DMS79 treated with DMSO at 0.1 percent for 48 hours (cell line): ENCODE results near the gene KRTAP4-11.
"Not testable (repeated sequence)": the region's sequence is repeated elsewhere in the genome, so short reads cannot be mapped to it uniquely, and the experiment has no call there.

Source experiments
- DNase-seq: peaks from one replicate; lab custom pipeline; 2025; lab: John Stamatoyannopoulos, UW

KRTAP4-11 gene

DNA sequence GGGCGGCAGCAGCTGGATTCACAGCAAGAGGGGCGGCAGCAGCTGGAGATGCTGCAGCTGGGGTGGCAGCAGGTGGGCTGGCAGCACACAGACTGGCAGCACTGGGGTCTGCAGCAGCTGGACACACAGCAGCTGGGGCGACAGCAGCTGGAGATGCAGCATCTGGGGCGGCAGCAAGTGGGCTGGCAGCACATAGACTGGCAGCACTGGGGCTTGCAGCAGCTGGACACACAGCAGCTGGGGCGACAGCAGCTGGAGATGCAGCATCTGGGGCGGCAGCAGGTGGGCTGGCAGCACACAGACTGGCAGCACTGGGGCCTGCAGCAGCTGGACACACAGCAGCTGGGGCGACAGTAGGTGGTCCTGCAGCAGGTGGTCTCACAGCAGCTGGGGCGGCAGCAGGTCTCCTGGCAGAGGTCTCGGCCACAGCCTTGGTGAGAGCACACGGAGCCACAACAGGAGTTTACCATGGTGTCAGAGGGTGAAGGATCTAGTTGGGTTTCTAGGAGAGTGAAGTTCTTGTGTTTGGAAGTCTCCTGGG lies at the start of gene KRTAP4-11:
Gene KRTAP4-11 (minus strand): TSS at position 528 of the 541 bp plus-strand sequence. CDS start 58 bp downstream, at position 470.
- not testable (repeated sequence) for DNase-seq

DNA sequence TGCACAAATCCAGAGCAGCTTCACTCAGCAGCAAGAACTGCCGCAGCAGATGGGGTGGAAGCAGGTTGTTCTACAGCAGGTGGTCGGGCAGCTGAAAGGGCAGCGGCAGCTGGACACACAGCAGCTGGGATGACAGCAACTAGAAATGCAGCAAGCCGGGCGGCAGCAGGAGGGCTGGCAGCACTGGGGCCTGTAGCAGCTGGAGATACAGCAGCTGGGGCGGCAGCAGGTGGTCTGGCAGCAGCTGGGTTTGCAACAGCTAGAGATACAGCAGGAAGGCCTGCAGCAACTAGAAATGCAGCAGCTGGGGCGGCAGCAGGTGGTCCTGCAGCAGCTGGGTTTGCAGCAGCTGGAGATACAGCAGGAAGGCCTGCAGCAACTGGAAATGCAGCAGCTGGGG lies 49.4 kb upstream of the KRTAP4-11 start:
- DNase-seq: no peak

- DNase-seq: no peak
Measured at GRCh38 chr17:41163828-41164227, 45.7 kb upstream of the KRTAP4-11 start.

GRCh38 chr17:41160648-41161047 lies 42.5 kb upstream of the KRTAP4-11 start, which contains the start of gene KRTAP4-4:
Gene KRTAP4-4 (minus strand): TSS chr17:41160748. CDS start chr17:41160691, 57 bp downstream.
- DNase-seq: no peak

DNA sequence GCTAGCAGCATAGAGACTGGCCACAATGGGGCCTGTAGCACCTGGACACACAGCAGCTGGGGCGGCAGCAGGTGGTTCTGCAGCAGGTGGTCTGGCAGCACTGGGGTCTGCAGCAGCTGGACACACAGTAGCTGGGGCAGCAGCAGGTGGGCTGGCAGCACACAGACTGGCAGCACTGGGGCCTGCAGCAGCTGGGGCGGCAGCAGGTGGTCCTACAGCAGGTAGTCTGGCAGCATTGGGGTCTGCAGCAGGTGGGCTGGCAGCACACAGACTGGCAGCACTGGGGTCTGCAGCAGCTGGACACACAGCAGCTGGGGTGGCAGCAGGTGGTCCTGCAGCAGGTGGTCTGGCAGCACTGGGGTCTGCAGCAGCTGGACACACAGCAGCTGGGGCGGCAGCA lies 42.0 kb upstream of the KRTAP4-11 start:
- DNase-seq: not testable (repeated sequence)

DNA sequence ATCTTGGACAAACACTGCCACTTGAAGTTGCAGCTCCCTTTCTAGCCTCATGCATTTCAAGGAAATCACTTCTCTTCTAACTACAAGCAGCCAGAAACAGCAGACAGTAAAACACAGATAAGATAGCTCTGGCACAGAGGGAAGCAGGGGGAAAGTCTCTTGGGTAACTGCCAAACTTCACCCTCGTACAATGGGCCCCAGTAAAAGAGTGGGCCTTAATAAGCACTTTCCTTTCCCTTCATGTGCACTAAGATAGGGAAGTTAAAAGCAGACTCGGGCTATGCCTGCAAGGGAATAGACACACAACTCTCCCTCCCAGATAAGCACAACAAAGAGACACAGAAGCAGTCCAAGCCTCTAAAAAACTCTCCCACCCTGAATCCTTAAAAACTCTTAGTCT lies 35.7 kb upstream of the KRTAP4-11 start:
- DNase-seq: no peak

DNA sequence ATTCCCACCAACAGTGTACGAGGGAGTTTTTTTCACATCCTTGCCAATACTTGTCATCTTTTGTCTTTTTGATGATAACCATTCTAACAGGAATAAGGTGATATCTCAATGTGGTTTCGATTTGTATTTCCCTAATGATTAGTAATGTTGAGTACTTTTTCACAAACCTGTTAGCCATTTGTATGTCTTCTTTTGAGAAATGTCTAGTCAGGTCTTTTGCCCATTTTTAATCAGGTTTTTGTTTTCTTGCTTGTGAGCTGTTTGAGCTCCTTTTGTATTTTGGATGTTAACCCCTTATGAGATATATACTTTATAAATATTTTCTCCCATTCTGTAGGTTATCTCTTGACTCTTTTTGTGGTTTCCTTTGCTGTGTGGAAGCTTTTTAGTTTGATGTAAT lies 33.4 kb upstream of the KRTAP4-11 start:
- DNase-seq: no peak

DNA sequence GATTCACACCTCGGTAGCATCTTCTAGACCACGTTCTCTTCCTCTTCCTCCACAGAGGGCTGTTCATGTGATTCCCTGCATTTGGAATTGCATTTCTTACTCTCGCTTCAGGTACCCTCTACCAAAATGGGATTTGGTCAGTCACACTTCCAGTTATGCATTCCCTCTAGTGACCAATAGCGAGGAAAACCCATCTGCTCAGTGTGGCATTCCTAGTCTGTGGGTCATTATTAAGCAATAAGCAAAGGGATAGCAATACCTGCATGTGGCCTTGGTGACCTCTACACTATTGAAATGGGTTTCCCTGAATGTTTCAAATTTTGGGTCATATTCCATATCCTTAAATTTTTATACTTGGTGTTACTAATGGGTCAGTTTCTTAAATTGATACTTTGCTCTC lies 31.9 kb upstream of the KRTAP4-11 start:
- DNase-seq: no peak

- no peak for DNase-seq
Measured at GRCh38 chr17:41149652-41149985, 31.4 kb upstream of the KRTAP4-11 start, which contains the start of gene KRTAP4-5. Gene KRTAP4-5 (minus strand): TSS chr17:41149825. CDS start chr17:41149767, 58 bp downstream.

- not testable (repeated sequence) for DNase-seq
Measured at GRCh38 chr17:41148971-41149651, 30.9 kb upstream of the KRTAP4-11 start.

GRCh38 chr17:41147531-41148204 lies 29.5 kb upstream of the KRTAP4-11 start:
- no peak for DNase-seq

DNA sequence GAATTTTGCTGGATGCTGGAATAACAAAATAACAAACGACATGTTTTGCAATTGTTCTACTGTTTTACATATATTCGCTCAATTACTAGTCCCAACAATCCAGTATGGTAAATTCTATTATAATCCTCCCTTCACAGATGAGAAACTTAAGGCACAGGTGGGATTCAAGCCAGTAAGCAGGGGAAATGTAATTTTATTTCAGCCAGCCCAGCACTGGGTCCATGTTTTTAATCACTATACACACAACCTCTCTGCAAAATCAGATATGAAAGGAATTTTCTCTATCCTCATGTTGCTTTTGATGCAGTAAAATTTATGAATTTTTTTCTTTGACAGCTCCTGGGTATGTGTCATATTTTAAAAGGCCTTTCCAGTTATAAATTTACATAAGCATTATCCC lies 27.1 kb upstream of the KRTAP4-11 start:
- DNase-seq: no peak

GRCh38 chr17:41144846-41145245 lies 26.7 kb upstream of the KRTAP4-11 start:
- no peak for DNase-seq

DNA sequence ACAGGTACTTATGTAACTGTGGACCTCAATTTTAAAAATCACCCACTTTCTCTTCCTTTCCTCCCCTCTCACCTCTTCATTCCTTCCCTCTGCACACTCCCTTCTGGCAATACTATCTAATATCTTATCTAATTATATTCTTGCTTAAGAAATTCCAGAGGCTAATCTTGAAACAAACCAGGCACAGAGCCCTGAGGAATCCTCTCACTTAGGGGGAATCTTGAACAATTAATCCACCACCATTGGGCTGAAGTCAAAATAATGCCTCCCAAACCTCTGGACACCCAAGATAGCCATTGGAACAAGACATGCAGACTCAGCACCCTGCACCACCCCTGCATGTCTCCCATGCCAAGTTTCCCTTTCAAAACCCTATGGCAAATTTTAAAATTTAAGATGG lies 23.2 kb upstream of the KRTAP4-11 start:
- DNase-seq: no peak

DNA sequence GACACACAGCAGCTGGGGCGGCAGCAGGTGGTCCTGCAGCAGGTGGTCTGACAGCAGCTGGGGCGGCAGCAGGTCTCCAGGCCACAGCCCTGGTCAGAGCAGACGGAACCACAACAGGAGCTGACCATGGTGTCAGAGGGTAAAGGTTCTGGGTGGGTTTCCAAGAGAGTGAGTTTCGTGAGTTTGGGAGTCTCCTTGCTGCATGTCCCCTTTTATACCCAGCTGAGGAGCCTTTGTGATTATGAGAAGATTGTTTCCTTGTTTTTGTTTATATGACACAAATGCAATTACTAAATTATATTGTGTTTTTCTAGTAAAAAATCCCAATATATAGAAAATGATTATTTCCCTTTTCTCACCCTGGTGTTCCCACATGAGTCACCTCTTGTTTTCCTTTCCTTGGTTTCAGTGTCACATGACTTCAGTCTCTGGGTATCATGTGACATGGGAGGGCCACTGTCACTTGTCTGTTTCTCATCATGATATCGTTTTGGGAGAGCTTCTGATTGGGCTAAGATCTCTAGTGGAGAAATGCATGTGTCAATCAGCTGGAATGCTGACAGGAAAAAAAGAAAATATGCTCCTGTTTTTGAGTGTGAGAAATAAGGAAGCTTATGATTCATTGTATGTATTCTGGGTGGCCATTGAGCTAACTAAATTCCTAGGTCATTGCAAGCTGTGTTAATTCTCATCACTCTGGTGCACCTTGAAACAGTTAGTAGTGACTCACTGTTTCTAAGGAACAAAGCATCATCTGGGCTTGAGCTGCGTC lies 22.4 kb upstream of the KRTAP4-11 start, which contains the start of gene KRTAP4-6:
Gene KRTAP4-6 (minus strand): TSS at position 185 of the 772 bp plus-strand sequence. CDS start 57 bp downstream, at position 128.
- no peak for DNase-seq

DNA sequence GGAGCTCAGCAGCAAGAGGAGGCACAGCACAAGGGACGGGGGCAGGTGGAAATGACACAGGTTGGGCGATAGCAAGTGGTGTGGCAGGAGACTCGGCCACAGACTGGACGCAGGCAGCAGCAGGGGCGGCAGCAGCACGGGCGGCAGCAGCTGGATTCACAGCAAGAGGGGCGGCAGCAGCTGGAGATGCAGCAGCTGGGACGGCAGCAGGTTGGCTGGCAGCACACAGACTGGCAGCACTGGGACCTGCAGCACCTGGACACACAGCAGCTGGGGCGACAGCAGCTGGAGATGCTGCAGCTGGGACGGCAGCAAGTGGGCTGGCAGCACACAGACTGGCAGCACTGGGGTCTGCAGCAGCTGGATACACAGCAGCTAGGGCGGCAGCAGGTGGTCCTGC lies 21.7 kb upstream of the KRTAP4-11 start:
- not testable (repeated sequence) for DNase-seq

DNA sequence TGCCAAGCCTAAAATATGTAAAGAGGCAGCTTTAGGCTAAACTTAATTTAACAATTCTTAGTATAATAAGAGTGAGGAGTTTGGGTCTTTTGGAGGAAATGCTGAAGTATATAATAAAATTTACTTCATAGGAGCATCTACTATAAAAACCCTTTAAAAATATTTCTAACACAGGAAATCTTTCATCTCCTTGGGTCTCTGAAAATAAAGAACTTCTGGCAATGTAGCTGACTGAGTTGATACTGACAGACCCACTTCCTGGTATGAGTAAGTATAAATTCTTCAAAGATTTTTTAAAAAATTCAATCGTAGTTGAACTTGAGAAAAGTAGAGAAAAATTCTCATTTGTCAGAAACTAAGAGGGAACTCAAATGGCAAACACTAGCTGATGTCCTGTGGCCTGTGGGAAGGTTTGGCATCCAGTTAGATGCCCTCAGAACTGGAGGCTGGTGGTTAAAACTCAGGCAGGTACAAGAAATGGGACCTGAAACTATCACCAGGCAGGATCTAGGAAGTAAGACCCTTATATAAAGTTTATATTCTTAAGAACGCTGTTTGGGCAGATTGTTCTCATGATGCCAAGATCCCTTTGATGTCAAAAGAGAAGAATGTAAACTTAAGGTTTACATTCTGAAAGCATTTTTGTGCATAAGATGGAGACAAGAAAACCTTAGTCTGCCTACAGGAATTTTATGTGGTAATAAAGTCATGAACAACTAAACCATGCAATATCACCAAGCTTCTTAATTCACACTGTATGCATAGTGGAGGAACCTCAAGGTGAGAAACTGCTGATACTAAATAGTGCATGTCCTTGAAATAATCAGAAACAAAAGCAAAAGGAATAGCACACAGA lies 15.9 kb upstream of the KRTAP4-11 start:
- no peak for DNase-seq

GRCh38 chr17:41131979-41132378 lies 13.8 kb upstream of the KRTAP4-11 start:
- no peak for DNase-seq

- DNase-seq: no peak
Measured at GRCh38 chr17:41127371-41127770, 9.2 kb upstream of the KRTAP4-11 start.

GRCh38 chr17:41126412-41126811 lies 8.2 kb upstream of the KRTAP4-11 start:
- no peak for DNase-seq

DNA sequence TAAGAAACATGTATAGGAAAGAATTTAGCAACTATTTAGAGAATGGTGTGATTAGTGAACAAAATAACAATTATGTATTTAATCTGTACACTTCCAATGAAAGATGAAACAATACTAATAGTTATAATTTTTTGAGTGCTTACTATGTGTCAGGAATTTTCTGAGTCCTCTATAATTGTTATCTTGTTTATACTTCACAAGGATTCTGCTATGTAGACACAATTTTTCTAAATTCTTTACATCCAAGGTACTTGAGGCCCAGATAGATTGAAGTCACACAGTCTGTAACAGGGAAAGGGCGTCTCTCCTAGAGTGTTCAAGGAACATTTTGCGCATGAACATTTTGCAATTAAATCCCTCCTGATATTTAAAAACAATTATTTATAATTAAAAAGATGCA lies 6.9 kb upstream of the KRTAP4-11 start:
- no peak for DNase-seq
